ENCODE results near the gene ENG.
A peak's percentile ranks its signal among the peaks of the same experiment; 100 is the strongest.
"Not testable (repeated sequence)": the region's sequence is repeated elsewhere in the genome, so short reads cannot be mapped to it uniquely, and the experiment has no call there.

Gene ENG
- 5.0 to 10.2 reads per million in 2 donors for total RNA-seq

- DNase-seq = no peak
These were observed at the start of gene ENG for GRCh38 chr9:127854184-127854806. Gene ENG, minus strand, starts transcription at chr9:127854658. Its CDS starts 303 bp downstream, at chr9:127854355.

DNA sequence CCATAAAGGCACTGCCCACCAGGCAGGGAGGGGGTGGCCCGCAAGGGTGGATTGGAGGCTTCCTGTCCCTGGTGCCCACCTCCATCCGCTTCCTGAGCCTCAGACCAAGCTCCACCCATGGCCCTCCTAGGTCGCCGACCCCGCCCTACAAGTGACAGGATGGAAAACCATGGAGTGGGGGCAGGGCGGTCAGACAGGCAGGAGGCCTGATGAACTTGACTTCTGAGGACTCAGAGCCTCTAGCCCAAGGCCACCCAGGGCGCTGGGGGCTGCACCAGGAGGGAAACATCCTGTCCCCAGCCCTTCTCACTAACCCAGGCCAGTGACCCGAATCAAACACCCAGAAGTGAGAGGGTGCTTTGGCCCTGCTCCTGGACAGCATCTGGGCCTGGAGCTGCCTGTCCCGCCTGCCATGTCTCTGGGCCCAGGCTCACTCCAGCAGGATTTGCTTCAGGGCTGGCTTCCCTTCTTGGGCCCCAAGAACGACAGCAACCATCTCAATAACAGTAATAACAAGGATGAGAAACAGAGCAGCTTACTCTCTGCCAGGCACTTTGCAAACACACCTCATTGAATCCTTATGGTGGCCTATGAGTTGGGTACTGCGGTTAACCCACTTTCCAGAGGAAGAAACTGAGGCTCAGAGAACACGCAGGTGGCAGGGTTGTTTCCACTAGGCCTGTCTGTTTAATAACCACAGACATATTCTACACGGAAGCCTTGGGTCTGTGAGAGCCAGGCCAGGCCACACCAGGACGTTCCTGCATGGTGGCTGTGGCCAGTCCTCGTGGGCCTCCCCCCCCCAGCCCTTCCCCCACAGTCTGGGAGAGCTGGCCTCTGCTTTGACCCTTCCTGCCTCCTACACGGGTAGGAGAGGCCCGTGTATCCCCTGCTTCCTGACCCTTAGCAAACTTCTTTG, 49.4 kb upstream of the ENG start:
- peak; percentile 30 for DNase-seq

DNA sequence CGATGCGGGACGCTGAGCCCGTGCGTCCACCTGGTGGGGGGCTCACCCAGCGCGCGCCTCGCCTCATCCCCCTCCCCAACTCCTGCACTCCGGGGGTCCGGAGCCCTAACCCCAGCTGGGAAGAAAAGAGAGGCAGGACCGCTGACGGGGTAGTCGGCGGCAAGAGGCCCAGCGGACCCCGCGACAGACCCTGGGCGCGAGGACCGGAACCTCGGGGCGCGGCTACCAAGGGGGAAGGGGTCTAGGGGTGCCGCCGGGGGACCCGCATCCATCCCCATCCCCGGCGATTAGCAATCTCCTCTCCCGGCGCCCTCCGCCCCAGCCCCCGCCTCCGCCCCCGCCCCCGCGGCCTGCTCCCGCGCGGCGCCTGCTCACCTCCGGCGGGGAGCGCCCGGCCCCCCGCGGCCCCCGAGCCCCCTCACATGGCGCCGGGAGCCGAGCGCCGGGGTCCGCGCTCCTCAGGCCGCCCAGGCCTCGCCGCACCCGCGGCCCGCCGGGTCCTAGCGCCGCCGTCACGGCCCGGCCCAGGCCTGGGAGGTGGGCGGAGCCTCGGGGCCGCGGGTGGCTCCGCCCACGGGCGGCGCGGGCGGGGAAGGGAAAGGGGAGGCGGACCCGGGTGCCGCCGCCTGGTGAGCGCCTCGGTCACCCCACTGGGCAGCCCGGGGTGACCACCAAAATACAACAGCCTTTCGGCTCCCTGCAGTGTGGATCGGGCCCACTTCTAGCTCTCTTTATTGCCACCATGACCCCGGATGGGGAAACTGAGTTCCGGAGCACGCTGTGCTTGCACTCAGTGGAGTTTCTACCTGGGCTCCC, 44.9 kb upstream of the ENG start, which contains the start of gene ST6GALNAC6:
TSS of gene ST6GALNAC6 (minus strand) at position 476 of the 816 bp plus-strand sequence. CDS start 1,622 bp downstream, outside the sequence.
- DNase-seq = peak; percentile 61

GRCh38 chr9:127898433-127899127, 44.1 kb upstream of the ENG start:
- DNase-seq = no peak

DNA sequence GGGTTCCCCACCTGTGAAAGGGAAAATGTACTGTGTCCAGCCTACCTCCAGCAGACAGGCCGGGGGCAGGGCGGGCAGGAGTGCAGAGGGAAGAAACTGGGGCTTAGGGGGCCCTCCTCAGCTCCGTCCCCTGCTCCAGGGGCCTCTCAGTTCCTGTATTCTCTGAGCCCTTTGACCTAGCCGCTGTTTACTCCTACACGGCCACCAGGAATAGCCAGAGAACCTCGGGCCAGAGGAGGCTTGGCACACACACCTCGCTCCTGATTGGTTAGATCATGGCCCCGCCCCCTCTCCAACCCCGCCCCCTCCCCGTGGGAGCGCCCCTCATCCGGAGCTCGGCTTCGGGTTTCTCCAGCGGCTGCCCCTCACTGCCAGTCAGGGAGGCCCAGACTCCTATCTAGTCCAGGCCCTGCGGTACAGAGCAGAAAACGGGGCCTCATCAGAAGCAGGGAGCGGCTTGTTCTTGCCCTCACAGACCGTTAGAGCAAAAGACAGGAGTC, 42.8 kb upstream of the ENG start:
- DNase-seq = no peak

- DNase-seq = no peak
These were observed 42.1 kb upstream of the ENG start for GRCh38 chr9:127896395-127897192.

- DNase-seq = no peak
These were observed 41.4 kb upstream of the ENG start for GRCh38 chr9:127895811-127896210.

GRCh38 chr9:127893392-127893791, 38.9 kb upstream of the ENG start:
- DNase-seq = no peak

DNA sequence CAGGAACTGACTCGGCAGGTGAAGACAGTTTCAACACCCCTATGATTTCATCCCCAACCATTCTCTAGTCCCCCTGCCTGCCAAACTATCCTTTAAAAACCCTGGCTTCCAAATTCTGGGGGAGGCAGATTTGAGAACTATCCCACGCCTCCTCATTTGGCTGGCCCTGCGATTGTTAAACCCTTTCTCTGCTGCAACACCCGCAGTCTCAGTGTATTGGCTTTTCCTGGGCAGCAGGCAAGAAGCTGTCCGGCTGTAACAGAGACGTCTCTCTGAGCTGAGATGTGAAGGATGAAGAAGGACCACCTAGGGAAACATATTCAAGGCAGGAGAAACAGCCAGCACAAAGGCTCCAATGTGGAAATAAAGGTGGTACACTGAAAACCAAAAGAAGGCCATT, 38.4 kb upstream of the ENG start:
- no peak for DNase-seq

DNA sequence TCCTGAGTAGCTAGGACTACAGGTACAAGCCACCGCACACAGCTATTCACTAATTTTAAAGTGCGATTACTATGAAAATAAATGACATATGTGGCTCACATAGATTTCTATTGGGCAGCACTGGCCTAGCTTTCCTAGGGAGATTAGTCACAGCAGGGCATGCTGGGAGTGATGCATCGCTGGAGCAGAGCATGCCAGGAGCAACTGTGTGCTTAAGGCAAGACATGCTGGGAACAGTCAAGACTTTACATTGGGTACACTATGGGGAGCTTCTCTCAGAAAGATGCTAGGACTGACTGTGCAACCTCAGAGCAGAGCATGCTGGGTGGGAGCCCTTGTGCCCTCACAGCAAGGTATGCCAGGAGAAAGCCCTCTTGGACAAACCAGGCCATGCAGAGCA, 35.6 kb upstream of the ENG start:
- no peak for DNase-seq

DNA sequence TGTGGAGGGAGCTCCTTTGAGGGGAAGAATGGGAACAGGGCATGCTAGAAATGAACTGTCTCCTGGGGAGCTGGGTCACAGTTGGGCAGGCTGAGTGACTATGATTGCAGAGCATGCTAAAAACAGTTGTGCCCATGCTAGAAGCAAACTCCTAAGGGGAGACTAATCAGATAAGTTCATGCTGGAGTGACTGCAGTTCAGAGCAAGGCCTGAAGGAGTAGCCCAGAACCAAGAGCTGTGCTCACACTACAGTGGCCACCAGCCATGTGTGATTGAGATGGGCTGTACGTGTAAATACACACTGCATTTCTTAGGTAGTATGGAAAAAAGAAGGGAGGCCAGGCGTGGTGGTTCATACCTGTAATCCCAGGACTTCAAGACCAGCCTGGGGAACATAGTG, 33.3 kb upstream of the ENG start:
- DNase-seq = no peak

DNA sequence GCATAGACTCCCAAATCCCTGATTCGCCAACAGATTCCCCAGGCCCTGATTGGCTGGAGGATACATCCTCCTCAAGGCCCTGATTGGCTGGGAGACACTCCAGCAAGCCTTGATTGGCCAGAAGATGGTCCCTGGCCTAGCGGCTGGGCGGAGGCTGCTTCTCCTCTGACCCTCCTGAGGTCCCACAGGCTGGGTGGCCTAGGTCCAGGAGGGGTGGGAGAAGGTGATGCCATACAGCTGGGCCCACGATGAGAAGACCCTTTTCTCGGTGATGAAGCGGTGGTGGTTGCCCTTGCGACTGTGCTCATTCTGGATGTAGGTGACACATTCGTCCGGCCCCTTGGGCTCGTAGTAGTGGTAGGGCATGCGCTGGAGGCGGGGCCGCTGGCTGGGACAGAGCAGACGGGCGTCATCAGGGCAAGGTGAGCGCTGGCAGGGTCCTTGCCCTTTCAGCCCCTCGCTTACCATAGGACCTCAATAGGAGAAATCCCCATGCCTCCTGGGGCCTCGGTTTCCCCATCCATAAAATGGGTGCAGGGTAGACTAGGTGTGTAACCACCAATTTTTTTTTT, 32.0 kb upstream of the ENG start:
- no peak for DNase-seq

DNA sequence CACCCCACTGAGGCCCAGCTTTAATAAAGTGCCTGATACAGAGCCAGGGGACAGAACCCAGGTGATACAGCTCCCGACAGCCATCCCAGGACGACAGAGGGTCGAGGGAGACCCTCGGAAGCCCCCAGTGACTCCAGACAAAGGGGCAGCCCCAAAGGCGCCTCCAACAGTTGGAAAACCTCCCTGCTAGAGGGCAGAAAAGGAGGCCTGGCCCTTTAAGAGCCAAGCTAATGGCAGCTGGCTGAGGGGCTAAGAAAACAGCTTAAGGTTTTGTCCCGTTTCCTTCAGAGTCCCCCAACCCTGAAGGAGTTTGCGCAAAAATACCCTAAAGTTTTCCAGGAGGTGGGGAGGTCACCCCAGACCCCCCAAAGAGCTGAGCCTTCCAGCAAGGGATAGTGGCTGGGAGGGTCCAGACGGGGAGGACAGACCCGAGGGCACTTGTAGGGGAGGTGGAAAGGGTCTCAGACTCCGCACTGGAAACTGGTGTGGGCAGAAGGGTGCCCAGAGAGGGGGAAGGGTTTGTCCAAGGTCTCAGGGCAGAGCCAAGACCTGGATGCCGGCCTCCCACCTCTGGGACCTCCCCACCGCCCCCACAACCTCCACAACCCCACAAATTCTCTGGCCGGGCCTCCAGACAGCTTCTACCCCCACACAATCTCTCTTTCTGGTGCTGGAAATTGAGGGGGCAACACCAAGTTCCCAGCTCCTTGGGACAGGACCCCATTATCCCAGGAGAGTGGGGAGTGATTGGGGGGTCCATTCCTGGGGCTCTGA, 31.2 kb upstream of the ENG start:
- DNase-seq = no peak

- DNase-seq = no peak
These were observed 30.6 kb upstream of the ENG start for GRCh38 chr9:127884976-127885490.

DNA sequence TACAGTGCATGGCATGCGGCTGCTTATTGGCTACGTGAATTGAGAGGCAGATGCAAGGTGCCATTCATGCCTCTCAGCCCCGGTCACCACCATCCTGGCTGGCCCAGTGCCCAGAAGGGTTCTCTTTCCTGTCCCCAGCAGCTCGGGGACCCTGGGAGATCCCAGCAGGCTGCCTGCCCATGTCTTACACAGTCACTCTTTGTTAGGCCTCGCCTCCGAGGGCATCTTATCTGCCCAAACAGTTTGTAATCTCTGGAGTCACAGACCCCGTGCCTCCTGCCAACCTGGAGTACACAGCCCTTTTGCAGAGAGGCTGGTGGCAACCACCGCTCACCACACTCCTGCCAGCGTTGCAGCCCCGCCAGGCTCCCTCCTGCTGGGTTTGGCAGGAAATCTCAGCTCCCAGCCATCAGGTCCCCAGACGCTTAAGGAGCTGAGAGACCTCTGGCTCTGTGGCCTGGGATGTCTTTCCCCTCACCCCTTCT, 30.0 kb upstream of the ENG start:
- DNase-seq = no peak

GRCh38 chr9:127883959-127884358, 29.5 kb upstream of the ENG start:
- no peak for DNase-seq

GRCh38 chr9:127881715-127882114, 27.3 kb upstream of the ENG start:
- DNase-seq = not testable (repeated sequence)

GRCh38 chr9:127880143-127880542, 25.7 kb upstream of the ENG start:
- no peak for DNase-seq

DNA sequence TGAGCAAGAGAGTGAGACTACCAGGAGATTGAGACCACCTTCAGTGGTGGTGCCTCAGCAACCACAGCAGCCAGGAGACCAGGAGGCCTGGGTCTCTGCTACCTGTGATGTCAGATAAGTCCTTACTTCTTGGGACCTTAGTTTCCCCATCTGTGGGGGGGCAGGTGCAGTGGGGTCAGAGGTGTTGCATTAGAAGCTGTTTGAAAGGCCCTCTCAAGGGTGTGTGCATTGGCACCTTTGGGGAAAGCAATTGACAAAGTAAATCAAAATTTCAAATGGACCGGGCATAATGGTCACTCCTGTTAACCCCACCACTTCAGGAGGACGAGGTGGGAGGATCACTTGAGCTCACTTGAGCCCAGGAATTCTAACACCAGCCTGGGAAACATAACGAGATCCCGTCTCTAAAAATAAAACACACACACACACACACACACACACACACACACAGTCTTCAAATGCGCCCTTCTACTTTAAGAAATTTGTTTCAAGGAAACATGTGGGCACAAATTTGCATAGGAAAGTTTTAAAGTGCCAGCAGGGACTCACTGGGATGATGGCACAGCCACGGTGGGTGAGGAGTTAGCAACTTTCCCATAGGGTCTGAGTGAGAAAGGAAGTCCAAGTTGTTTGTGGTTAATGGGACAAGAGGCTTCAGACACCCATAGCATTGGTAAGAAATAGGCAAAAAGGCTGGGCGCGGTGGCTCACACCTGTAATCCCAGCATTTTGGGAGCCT, 24.4 kb upstream of the ENG start:
- no peak for DNase-seq

Measured in activated gamma-delta T cell (primary cell).